HEK293T (cell line): ENCODE results near the gene CLCF1.
A peak's percentile ranks its signal among the peaks of the same experiment; 100 is the strongest.
"Not testable (repeated sequence)": the region's sequence is repeated elsewhere in the genome, so short reads cannot be mapped to it uniquely, and the experiment has no call there.

ENCODE experiments used
- CTCF ChIA-PET: fragments of 350-600 bp; formaldehyde crosslinking; extraction: SDS; loops from one replicate; lab custom pipeline; 2021; ENCODE audit warnings: antibody characterized with exemption, inconsistent platforms; lab: Yijun Ruan, JAX
- POLR2A ChIA-PET: fragments of 350-600 bp; formaldehyde crosslinking; extraction: SDS; loops from one replicate; lab custom pipeline; 2020; ENCODE audit warnings: antibody characterized with exemption, inconsistent platforms; lab: Yijun Ruan, JAX
- DNase-seq: peaks from one replicate; pipeline ENCODE4 v3.0.0; 2012; ENCODE audit warnings: mixed read lengths; ENCODE audit errors: extremely low spot score
- ARNT ChIP-seq: fragments of 450-650 bp; IDR thresholded peaks from 2 replicates; pipeline ENCODE4 v1.6.1; 2017; ENCODE audit warnings: mild to moderate bottlenecking
- BHLHE40 ChIP-seq: fragments of 450-650 bp; IDR thresholded peaks from 2 replicates; pipeline ENCODE4 v1.6.1; 2016; ENCODE audit warnings: mild to moderate bottlenecking, moderate library complexity, borderline replicate concordance
- CTBP1 ChIP-seq: fragments of 450-650 bp; IDR thresholded peaks from 2 replicates; pipeline ENCODE4 v1.6.1; 2016; ENCODE audit warnings: borderline replicate concordance
- ELF4 ChIP-seq: fragments of 450-650 bp; IDR thresholded peaks from 2 replicates; pipeline ENCODE4 v1.6.1; 2017; ENCODE audit warnings: antibody characterized with exemption
- FOXA1 ChIP-seq: fragments of 450-650 bp; IDR thresholded peaks from 2 replicates; pipeline ENCODE4 v1.6.1; 2016; ENCODE audit warnings: mild to moderate bottlenecking
- FOXK2 ChIP-seq: fragments of 450-650 bp; IDR thresholded peaks from 2 replicates; pipeline ENCODE4 v1.6.1; 2016; ENCODE audit warnings: mild to moderate bottlenecking
- FOXM1 ChIP-seq: fragments of 450-650 bp; IDR thresholded peaks from 2 replicates; pipeline ENCODE4 v1.6.1; 2017; ENCODE audit warnings: mild to moderate bottlenecking, borderline replicate concordance
- HDGF ChIP-seq: fragments of 450-650 bp; IDR thresholded peaks from 2 replicates; pipeline ENCODE4 v1.6.1; 2017; ENCODE audit warnings: antibody characterized with exemption, borderline replicate concordance
- L3MBTL2 ChIP-seq: fragments of 450-650 bp; conservative IDR thresholded peaks from 2 replicates; pipeline ENCODE4 v1.6.1; 2016; ENCODE audit warnings: mild to moderate bottlenecking
- LEF1 ChIP-seq: fragments of 450-650 bp; IDR thresholded peaks from 2 replicates; pipeline ENCODE4 v1.6.1; 2017; ENCODE audit warnings: mild to moderate bottlenecking, borderline replicate concordance
- PKNOX1 ChIP-seq: fragments of 450-650 bp; IDR thresholded peaks from 2 replicates; pipeline ENCODE4 v1.6.1; 2016
- SP1 ChIP-seq: fragments of 450-650 bp; IDR thresholded peaks from 2 replicates; pipeline ENCODE4 v1.6.1; 2017
- SUZ12 ChIP-seq: fragments of 450-650 bp; IDR thresholded peaks from 2 replicates; pipeline ENCODE4 v1.6.1; 2016; ENCODE audit warnings: mild to moderate bottlenecking
- TARDBP ChIP-seq: fragments of 450-650 bp; IDR thresholded peaks from 2 replicates; pipeline ENCODE4 v1.6.1; 2016
- ZNF384 ChIP-seq: fragments of 450-650 bp; IDR thresholded peaks from 2 replicates; pipeline ENCODE4 v1.6.1; 2016

CLCF1 gene

DNA sequence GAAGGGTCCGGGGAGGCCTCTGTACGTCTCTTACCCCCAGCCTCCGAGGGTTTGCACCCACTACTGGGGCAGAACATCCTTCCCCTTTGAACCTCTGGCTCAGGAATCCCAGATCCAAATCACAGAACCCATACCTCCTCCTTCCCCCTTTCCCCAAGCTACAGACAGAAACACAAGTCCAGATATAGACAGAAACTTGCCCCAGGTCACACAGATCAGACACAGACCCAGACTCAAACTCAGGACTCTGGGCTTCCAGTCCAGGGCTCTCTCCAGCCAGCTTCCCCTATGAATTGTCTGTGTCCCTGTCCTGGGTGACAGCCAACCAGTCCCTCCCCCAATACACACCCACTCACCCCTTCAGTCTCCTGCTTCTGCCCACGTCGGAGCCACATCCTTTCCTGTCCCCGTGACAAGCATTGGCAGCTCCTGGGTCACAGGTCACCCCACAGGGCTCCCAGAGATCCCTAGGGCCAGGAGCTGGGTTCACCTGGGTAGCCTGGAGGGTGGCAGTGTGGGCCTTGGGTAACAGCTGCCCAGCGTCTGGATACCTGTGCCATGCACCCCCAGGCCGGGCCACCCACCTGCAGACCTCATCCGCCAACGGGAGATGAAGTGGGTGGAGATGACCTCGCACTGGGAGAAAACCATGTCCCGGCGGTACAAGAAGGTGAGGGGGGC lies 31.3 kb upstream of the CLCF1 start:
- TF ChIP-seq CTBP1 (no peak), ELF4 (no peak)
- no peak for DNase-seq
- CTCF ChIA-PET: no interaction called here
- POLR2A ChIA-PET: interaction anchor here (0.9 to 1.3 kb wide), 3 partner anchors 12 to 23 kb away, joined by 3 to 5 read pairs (median 4); no protein-coding TSS in a partner anchor

DNA sequence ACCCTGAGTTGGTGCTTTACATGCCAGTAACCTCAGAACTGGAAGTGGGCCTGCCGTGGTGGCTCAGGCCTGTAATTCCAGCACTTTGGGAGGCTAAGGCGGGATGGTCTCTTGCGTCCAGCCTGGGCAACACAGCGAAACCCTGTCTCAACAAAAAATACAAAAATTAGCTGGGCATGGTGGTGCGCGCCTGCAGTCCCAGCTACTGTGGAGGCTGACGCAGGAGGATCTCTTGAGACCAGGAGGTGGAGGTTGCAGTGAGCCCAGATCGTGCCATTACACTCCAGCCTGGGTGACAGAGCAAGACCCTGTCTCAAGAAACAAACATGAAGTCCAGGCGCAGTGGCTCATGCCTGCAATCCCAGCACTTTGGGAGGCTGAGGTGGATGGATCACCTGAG lies 29.7 kb upstream of the CLCF1 start:
- CTCF ChIA-PET, DNase-seq: not testable (repeated sequence)
- POLR2A ChIA-PET: interaction anchor here (3.9 to 4.2 kb wide), 2 partner anchors 12 to 16 kb away, joined by 42 to 50 read pairs; partner anchors contain the start of gene RAD9A

- POLR2A ChIA-PET: interaction anchor here (0.6 to 4.2 kb wide), 22 partner anchors 10 to 180 kb away, joined by 3 to 50 read pairs (median 4); partner anchors contain the start of genes CORO1B, PTPRCAP, RAD9A and RPS6KB2
- DNase-seq: not testable (repeated sequence)
- CTCF ChIA-PET: interaction anchor here (1.0 to 2.0 kb wide), 4 partner anchors 21 to 85 kb away, joined by 3 to 5 read pairs (median 4); no protein-coding TSS in a partner anchor
These were observed 28.9 kb upstream of the CLCF1 start for GRCh38 chr11:67402192-67402839.

DNA sequence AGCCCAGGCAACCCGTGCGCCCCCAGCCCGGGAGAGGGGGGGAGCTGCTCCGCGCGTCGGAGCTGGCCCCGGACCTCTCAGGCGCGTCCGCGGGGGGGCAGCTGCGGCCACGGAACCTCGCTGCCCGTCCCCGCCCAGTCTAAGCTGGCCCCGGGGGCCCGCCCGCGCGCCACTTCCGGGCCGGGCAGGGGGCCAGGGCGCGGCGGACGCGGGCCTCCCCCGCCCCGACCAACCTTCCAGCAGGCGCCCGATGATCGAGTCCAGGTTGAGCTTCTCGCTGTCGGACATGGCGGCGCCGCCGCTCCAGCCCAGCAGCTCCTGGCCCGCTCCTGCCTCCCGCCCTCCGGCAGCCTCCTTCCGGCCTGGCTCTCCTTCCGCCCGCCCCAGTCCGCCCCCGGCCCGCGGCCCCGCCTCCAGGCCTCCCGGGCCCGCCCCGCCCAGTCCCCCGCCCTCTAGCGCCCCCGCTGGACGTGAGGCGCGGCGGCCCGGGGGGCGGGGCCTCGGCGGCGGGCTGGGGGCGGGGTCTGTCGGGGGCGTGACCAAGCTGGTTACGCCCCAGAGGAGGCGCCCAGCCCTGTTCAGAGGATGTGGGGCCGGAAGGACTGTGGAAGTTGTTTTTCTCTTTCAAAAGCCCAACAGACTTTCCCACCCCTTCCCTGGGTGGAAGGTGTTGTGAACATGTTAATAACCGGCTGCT lies 28.2 kb upstream of the CLCF1 start, which contains the start of gene PPP1CA:
Gene PPP1CA, minus strand, starts transcription at position 364 of the 697 bp plus-strand sequence. Its CDS starts 76 bp downstream, at position 288.
- peak; percentile 99 for DNase-seq
- peak; percentile 18; the same call in 1 of the 2 replicates for TF ChIP-seq FOXM1
- no peak for TF ChIP-seq ELF4
- POLR2A ChIA-PET: interaction anchor here (0.6 to 4.2 kb wide), 29 partner anchors 10 to 181 kb away, joined by 3 to 50 read pairs (median 3); partner anchors contain the start of genes AIP, CORO1B, PTPRCAP and RAD9A
- CTCF ChIA-PET: interaction anchor here (0.6 to 2.0 kb wide), 12 partner anchors 10 to 529 kb away, joined by 3 to 6 read pairs (median 4); partner anchors contain the start of gene RAD9A

GRCh38 chr11:67400942-67401494 lies 27.6 kb upstream of the CLCF1 start:
- ChIA-PET POLR2A (interaction anchor here (0.7 to 4.2 kb wide), 22 partner anchors 10 to 181 kb away, joined by 3 to 50 read pairs (median 4); partner anchors contain the start of genes AIP, CORO1B, PTPRCAP and RAD9A), CTCF (interaction anchor here (0.6 to 2.0 kb wide), 12 partner anchors 9 to 528 kb away, joined by 3 to 6 read pairs (median 4); partner anchors contain the start of gene RAD9A)
- TF ChIP-seq CTBP1 (no peak), FOXM1 (no peak), FOXA1 (no peak), BHLHE40 (no peak), ARNT (no peak), ELF4 (no peak), FOXK2 (no peak), ZNF384 (no peak), LEF1 (no peak), SUZ12 (no peak), SP1 (no peak), TARDBP (no peak), HDGF (no peak)
- no peak for DNase-seq

DNA sequence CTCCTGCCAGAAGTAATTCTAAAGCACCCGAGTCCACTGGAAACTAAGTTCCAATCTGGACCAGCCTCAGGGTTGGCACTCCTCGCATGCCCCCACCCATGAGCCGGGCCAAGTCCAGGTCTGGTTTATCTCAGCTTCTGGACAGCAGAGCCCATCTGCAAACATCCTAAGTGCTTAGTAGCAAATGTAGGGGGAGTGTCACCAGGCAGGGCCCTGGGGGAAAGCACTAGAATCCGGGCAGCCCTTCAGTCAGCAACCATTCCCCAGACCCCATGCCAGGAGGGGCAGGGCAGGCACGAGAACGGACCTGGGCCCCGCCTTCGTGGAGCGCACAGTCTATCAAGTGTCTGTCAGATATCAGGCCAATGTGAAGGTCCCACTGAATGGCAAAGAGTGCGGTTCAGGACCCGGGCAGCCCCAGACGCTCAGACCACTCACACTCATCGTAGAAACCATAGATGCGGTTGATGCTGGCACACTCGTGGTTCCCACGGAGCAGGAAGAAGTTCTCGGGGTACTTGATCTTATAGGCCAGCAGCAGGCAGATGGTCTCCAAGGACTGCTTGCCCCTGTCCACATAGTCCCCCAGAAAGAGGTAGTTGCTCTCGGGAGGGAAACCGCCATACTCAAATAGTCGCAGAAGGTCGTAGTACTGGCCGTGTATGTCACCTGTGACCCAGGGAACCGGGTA lies 27.0 kb upstream of the CLCF1 start:
- DNase-seq: no peak
- ChIA-PET CTCF (interaction anchor here (1.2 to 2.0 kb wide), 4 partner anchors 9 to 49 kb away, joined by 4 to 5 read pairs (median 4); partner anchors contain the start of gene RAD9A), POLR2A (interaction anchor here (0.9 to 4.2 kb wide), 11 partner anchors 9 to 82 kb away, joined by 3 to 50 read pairs (median 9); partner anchors contain the start of genes AIP, RAD9A, RPS6KB2 and TMEM134)
- TF ChIP-seq L3MBTL2 (no peak), FOXA1 (no peak), ARNT (no peak), LEF1 (no peak), PKNOX1 (no peak), FOXK2 (no peak), ELF4 (no peak), TARDBP (no peak), FOXM1 (no peak), HDGF (no peak), CTBP1 (no peak), SUZ12 (no peak), BHLHE40 (no peak)
